Activated CD8-positive, alpha-beta T cell treated with anti-CD3 and anti-CD28 coated beads for 36 hours (primary cell): ENCODE data around the gene KRT26. TPM values are rescaled to one million over a fixed set of nuclear protein-coding genes. Genes with fewer than 3 reads are reported as not detected.

Experiments
- ATAC-seq: fragments of 200-7000 bp; cut with Tn5 transposase; one replicate; pipeline ENCODE4 v1.10.0; 2021; ENCODE audit warnings: mild to moderate bottlenecking, moderate library complexity
- CTCF ChIA-PET: fragments of 350-600 bp; sonication (Branson Sonifier 250); formaldehyde crosslinking; loops from one replicate; lab custom pipeline; 2021; ENCODE audit warnings: antibody characterized with exemption; lab: Charles Lee
- POLR2A ChIA-PET: fragments of 350-600 bp; sonication (Branson Sonifier 250); formaldehyde crosslinking; loops from one replicate; lab custom pipeline; 2021; ENCODE audit warnings: antibody characterized with exemption; lab: Charles Lee
- DNase-seq: peaks from one replicate; pipeline ENCODE4 v3.0.0-alpha.2; 2020
- H3K27ac Mint-ChIP-seq: one replicate; pipeline ENCODE4 v1.8.0; 2021; ENCODE audit warnings: mild to moderate bottlenecking, mixed read lengths
- H3K27me3 Mint-ChIP-seq: one replicate; pipeline ENCODE4 v1.8.0; 2021; ENCODE audit warnings: mixed read lengths
- H3K36me3 Mint-ChIP-seq: one replicate; pipeline ENCODE4 v1.8.0; 2021; ENCODE audit warnings: low read depth, mixed read lengths
- H3K4me1 Mint-ChIP-seq: one replicate; pipeline ENCODE4 v1.8.0; 2021; ENCODE audit warnings: low read depth, mixed read lengths
- H3K4me3 Mint-ChIP-seq: one replicate; pipeline ENCODE4 v1.8.0; 2021; ENCODE audit warnings: mild to moderate bottlenecking, moderate library complexity, mixed read lengths
- H3K9me3 Mint-ChIP-seq: one replicate; pipeline ENCODE4 v1.8.0; 2021; ENCODE audit warnings: mixed read lengths
- intact Hi-C: fragments of 100-400 bp; cut with micrococcal nuclease; formaldehyde crosslinking; loops from one replicate; pipeline ENCODE4 v1.10.0; 2022
- total RNA-seq, 2 experiments: library from RNA; stranded (reverse); gene quantifications; one replicate each; pipeline ENCODE4 v1.2.3, GENCODE V29; 2021
- TF ChIP-seq, protein P1 (sequence below): fragments of 200-600 bp; IDR thresholded peaks from one replicate; pipeline ENCODE4 v1.8.0; 2022; ENCODE audit warnings: antibody characterized with exemption, mild to moderate bottlenecking

KRT26 gene
- total RNA-seq, 2 experiments from 2014 or later, result not detected

GRCh38 chr17:40809721-40810421 is 37.9 kb upstream of the KRT26 start:
- intact Hi-C loops, result no loop called here
- no peak overlapping the region for H3K27ac Mint-ChIP-seq
- H3K4me3 Mint-ChIP-seq, result no peak overlapping the region
- no peaks in the 10 kb centered on the region for H3K9me3 Mint-ChIP-seq
- TF ChIP-seq, protein P1, sequence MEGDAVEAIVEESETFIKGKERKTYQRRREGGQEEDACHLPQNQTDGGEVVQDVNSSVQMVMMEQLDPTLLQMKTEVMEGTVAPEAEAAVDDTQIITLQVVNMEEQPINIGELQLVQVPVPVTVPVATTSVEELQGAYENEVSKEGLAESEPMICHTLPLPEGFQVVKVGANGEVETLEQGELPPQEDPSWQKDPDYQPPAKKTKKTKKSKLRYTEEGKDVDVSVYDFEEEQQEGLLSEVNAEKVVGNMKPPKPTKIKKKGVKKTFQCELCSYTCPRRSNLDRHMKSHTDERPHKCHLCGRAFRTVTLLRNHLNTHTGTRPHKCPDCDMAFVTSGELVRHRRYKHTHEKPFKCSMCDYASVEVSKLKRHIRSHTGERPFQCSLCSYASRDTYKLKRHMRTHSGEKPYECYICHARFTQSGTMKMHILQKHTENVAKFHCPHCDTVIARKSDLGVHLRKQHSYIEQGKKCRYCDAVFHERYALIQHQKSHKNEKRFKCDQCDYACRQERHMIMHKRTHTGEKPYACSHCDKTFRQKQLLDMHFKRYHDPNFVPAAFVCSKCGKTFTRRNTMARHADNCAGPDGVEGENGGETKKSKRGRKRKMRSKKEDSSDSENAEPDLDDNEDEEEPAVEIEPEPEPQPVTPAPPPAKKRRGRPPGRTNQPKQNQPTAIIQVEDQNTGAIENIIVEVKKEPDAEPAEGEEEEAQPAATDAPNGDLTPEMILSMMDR, result no peak
- H3K27me3 Mint-ChIP-seq, result peaks cover 67% of the 10 kb centered on the region
- POLR2A ChIA-PET, result no interaction called here
- H3K36me3 Mint-ChIP-seq, result peaks cover 2% of the 10 kb centered on the region
- no peak for DNase-seq
- CTCF ChIA-PET, result interaction anchor here (0.9 to 1.1 kb wide), 3 partner anchors 9 to 513 kb away, joined by 3 to 5 read pairs (median 3); no protein-coding TSS in a partner anchor
- no peak for ATAC-seq
- H3K4me1 Mint-ChIP-seq, result no peaks in the 10 kb centered on the region

DNA sequence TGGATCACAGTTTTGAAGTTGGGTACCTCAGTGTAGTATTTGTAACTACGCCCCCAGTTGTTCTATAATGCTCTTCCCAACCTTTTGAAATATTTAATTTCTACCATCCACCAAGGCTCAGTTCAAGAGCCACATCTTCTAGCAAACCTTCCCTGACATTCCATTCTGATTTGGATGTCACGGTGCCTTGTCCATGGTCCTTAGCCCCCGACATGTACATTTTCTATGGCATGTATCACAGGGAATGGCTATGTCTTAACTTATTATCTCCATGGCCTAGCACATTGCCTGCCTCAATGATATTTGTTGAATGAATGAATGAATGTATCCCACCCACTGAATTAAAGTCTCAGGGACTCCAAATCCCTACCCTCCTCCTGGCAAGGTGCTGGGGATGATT is 34.1 kb upstream of the KRT26 start:
- ATAC-seq, result no peak
- Mint-ChIP-seq H3K27ac (no peak overlapping the region), H3K9me3 (no peaks in the 10 kb centered on the region), H3K27me3 (peaks cover 53% of the 10 kb centered on the region), H3K36me3 (no peaks in the 10 kb centered on the region), H3K4me3 (no peak overlapping the region), H3K4me1 (peaks cover 2% of the 10 kb centered on the region)
- DNase-seq, result no peak
- POLR2A ChIA-PET, result interaction anchor here (0.7 kb wide), 1 partner anchor 44 kb away, joined by 4 read pairs; no protein-coding TSS in a partner anchor
- CTCF ChIA-PET, result interaction anchor here (0.7 to 1.6 kb wide), 4 partner anchors 13 to 857 kb away, joined by 3 to 6 read pairs (median 3); no protein-coding TSS in a partner anchor
- intact Hi-C loops, result no loop called here
- TF ChIP-seq, protein P1, result no peak

GRCh38 chr17:40803617-40804082 is 31.6 kb upstream of the KRT26 start:
- intact Hi-C loops, result no loop called here
- DNase-seq (peak; percentile 89), ATAC-seq (peak; percentile 99)
- ChIA-PET CTCF (interaction anchor here (0.6 to 2.8 kb wide), 7 partner anchors 8 to 845 kb away, joined by 3 to 11 read pairs (median 4); no protein-coding TSS in a partner anchor), POLR2A (no interaction called here)
- H3K9me3 Mint-ChIP-seq, result no peaks in the 10 kb centered on the region
- no peak overlapping the region for H3K4me3 Mint-ChIP-seq
- TF ChIP-seq, protein P1, result peak; percentile 92
- no peak overlapping the region for H3K27ac Mint-ChIP-seq
- H3K27me3 Mint-ChIP-seq, result peaks cover 41% of the 10 kb centered on the region
- H3K4me1 Mint-ChIP-seq, result peaks cover 2% of the 10 kb centered on the region
- no peaks in the 10 kb centered on the region for H3K36me3 Mint-ChIP-seq

DNA sequence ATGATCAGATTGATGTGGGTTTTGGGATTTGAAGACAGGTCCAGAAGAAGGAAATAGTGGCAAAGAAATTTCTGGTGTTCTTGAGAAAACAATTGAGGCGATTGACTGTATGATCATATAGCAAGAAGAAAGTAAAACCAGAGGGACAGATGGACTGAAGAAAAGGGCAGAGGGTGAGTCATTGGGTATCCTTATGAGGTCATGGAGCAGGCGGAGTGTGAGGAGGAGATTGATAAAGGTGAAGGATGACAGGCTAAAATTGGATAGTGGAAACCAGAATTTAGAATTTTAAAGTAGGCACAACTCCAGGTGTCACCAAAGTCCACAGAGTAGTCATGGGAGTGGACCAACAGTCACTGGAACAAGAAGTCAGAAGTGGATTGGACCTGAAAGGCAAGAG is 29.2 kb upstream of the KRT26 start:
- H3K9me3 Mint-ChIP-seq, result no peaks in the 10 kb centered on the region
- POLR2A ChIA-PET, result no interaction called here
- H3K4me3 Mint-ChIP-seq, result no peak overlapping the region
- peaks cover 2% of the 10 kb centered on the region for H3K4me1 Mint-ChIP-seq
- DNase-seq (no peak), ATAC-seq (no peak)
- CTCF ChIA-PET, result no interaction called here
- H3K36me3 Mint-ChIP-seq, result no peaks in the 10 kb centered on the region
- H3K27ac Mint-ChIP-seq, result no peak overlapping the region
- intact Hi-C loops, result no loop called here
- peaks cover 33% of the 10 kb centered on the region for H3K27me3 Mint-ChIP-seq
- TF ChIP-seq, protein P1, result no peak

- peaks cover 30% of the 10 kb centered on the region for H3K27me3 Mint-ChIP-seq
- DNase-seq, result no peak
- H3K27ac Mint-ChIP-seq, result no peak overlapping the region
- POLR2A ChIA-PET, result no interaction called here
- TF ChIP-seq, protein P1, result no peak
- H3K4me1 Mint-ChIP-seq, result peaks cover 2% of the 10 kb centered on the region
- H3K36me3 Mint-ChIP-seq, result no peaks in the 10 kb centered on the region
- no peak overlapping the region for H3K4me3 Mint-ChIP-seq
- H3K9me3 Mint-ChIP-seq, result no peaks in the 10 kb centered on the region
- CTCF ChIA-PET, result no interaction called here
- intact Hi-C loops, result no loop called here
- ATAC-seq, result no peak
These were observed 28.4 kb upstream of the KRT26 start for GRCh38 chr17:40800381-40800780.
